GM08714 (cell line): ENCODE results near the gene MBD5.
A peak's percentile ranks its signal among the peaks of the same experiment; 100 is the strongest.
"Not testable (repeated sequence)": the region's sequence is repeated elsewhere in the genome, so short reads cannot be mapped to it uniquely, and the experiment has no call there.

Experiments used
- H3K4me3 ChIP-seq: fragments of 200-500 bp; sonication (Bioruptor generic); 2 replicates; pipeline ENCODE4 v1.5.1; 2014; ENCODE audit warnings: mild to moderate bottlenecking, low read length, inconsistent platforms
- ZNF274 ChIP-seq: IDR thresholded peaks from 2 replicates; pipeline ENCODE4 v1.6.1; 2012; ENCODE audit warnings: mild to moderate bottlenecking, low read depth, low read length

Gene MBD5

GRCh38 chr2:148021059-148021861, at the start of gene MBD5:
Gene MBD5, plus strand, starts transcription at chr2:148021091.
- no peak for TF ChIP-seq ZNF274
- H3K4me3 ChIP-seq = peak within 1 kb of the TSS; percentile 90

GRCh38 chr2:147976102-147976501, 44.8 kb upstream of the MBD5 start:
- no peak overlapping the region for H3K4me3 ChIP-seq
- no peak for TF ChIP-seq ZNF274

GRCh38 chr2:147977679-147978078, 43.2 kb upstream of the MBD5 start:
- no peak overlapping the region for H3K4me3 ChIP-seq

GRCh38 chr2:147980940-147981528, 39.9 kb upstream of the MBD5 start:
- no peak for TF ChIP-seq ZNF274
- no peak overlapping the region for H3K4me3 ChIP-seq

More at GRCh38 chr2:147977679-147978078, 43.2 kb upstream of the MBD5 start:
- no peak for TF ChIP-seq ZNF274

- TF ChIP-seq ZNF274 = no peak
- no peak overlapping the region for H3K4me3 ChIP-seq
Observed at GRCh38 chr2:147989102-147989501, 31.8 kb upstream of the MBD5 start.

- no peak overlapping the region for H3K4me3 ChIP-seq
- TF ChIP-seq ZNF274 = no peak
Observed at GRCh38 chr2:147989809-147990403, 31.0 kb upstream of the MBD5 start.

GRCh38 chr2:147994965-147995364, 25.9 kb upstream of the MBD5 start:
- not testable (repeated sequence) for H3K4me3 ChIP-seq

- TF ChIP-seq ZNF274 = no peak
- no peak overlapping the region for H3K4me3 ChIP-seq
Observed at GRCh38 chr2:147996828-147997227, 24.1 kb upstream of the MBD5 start.

- no peak for TF ChIP-seq ZNF274
- no peak overlapping the region for H3K4me3 ChIP-seq
Observed at GRCh38 chr2:147998203-147998602, 22.7 kb upstream of the MBD5 start.

- no peak for TF ChIP-seq ZNF274
- no peak overlapping the region for H3K4me3 ChIP-seq
Observed at GRCh38 chr2:147999126-147999525, 21.8 kb upstream of the MBD5 start.

GRCh38 chr2:148000095-148000494, 20.8 kb upstream of the MBD5 start:
- no peak overlapping the region for H3K4me3 ChIP-seq
- TF ChIP-seq ZNF274 = no peak

- H3K4me3 ChIP-seq = not testable (repeated sequence)
Observed at GRCh38 chr2:148002420-148002819, 18.5 kb upstream of the MBD5 start.

GRCh38 chr2:148006249-148007007, 14.5 kb upstream of the MBD5 start:
- no peak for TF ChIP-seq ZNF274

GRCh38 chr2:148007219-148007900, 13.5 kb upstream of the MBD5 start:
- TF ChIP-seq ZNF274 = no peak
- H3K4me3 ChIP-seq = no peak overlapping the region

More at GRCh38 chr2:148006249-148007007, 14.5 kb upstream of the MBD5 start:
- no peak overlapping the region for H3K4me3 ChIP-seq

- not testable (repeated sequence) for H3K4me3 ChIP-seq
Observed at GRCh38 chr2:148008411-148008810, 12.5 kb upstream of the MBD5 start.
